GM21381 (cell line): ENCODE results near the gene DCAF8.

ENCODE experiments used
- ATAC-seq: cut with Tn5 transposase; IDR thresholded peaks from one replicate; pipeline ENCODE4 v1.9.1; 2021; ENCODE audit warnings: mild to moderate bottlenecking, moderate library complexity; ENCODE audit not compliant: unreplicated experiment

DCAF8 gene

DNA sequence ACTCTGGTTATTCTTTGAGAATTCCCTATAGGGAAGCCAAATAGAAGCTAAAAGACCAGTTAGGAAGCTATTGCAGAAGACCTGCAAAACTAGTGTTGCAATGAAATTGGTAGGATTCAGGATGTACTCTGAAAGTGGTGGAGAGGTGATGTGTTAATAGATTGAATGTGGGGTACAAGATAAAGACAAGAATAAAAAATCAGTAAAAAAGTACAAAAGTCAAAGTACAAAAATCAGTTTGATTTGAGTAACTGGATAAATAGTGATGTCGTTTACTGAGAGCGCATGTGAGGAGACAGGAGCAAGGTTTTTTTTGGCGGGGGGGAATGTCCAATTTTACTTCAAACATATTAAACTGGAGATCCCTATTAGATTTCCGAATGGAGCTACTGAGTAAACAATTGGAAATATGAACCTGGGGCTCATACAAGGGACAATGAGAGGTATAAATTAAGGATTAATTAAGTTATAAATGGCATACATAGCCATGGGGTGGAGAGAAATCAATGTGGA, 2.5 kb upstream of the DCAF8 start:
- no peak for ATAC-seq

- ATAC-seq: no peak
These were observed 825 bp downstream of the DCAF8 start for GRCh38 chr1:160261556-160261892.

DNA sequence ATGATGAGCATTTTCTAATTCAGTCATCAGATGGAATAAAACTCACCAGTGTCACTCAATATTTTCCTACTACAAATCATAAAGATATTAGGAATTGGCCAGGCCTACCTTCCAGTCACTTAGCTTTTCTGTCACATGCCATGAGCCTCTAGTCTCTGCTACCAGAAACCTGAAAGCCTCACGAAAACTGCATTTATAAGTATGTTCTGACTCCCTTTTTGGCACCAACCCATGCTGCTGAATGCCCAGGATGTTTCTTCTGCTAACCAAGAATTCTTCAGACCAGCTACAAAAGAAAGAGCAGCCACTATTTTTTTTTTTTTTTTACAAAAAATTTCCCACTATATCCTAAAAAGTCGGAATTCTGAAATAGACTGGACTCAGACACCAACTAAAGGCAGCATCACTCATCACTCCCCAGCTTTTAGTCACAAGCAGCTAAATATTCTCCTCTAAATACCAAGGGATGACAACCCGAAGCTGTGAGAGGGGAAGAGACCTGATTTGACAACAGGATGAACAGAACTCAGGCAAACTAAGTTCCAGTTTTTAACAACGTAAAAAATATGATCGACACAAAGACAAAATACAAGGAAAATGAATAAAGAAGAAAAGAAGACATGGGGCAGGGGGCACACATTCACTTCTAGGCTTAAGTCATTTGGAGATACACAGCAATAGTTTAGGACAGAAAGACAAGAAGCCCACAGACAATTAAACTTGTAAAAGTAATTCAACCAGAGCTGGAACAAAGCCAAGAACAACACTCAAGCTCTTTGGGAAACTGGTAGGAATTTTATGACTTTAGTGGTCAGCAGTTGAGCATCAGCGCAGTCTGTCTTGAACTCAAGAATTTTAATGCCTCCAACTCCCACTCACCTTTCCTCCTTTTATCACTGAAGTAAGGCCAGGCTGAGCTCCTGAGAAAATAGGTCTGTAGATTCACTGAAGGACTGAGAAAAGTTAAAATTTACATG, 1.7 kb downstream of the DCAF8 start:
- ATAC-seq: no peak

- no peak for ATAC-seq
These were observed 4.1 kb downstream of the DCAF8 start for GRCh38 chr1:160258177-160258798.

DNA sequence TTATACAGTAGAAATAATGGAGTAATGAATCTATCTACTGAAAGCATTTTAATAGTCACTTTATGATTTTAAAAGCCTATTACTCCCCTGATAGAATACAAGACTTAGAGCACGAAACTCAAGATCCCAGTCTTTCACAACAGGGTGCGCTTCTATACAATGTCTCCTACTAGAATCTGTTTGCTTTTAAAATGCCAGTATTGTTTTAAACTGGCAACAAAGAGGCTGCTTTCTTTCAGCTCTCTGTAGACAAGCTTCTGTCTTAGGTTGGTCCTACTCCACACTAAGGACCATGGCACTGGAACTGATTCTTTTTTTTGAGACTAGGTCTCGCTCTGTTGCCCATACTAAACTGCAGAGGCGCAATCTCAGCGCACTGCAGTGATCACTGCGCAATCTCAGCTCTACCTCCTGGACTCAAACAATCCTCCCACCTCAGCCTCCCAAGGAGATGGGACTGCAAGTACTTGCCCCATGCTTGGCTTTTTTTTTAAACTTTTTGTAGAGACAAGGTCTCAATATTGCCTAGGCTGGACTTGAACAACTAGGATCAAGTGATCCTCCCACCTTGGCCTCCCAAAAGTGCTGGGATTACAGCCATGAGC, 4.8 kb downstream of the DCAF8 start:
- no peak for ATAC-seq

- no peak for ATAC-seq
These were observed 5.8 kb downstream of the DCAF8 start for GRCh38 chr1:160256396-160257046.

- no peak for ATAC-seq
These were observed 6.5 kb downstream of the DCAF8 start for GRCh38 chr1:160255781-160256300.

DNA sequence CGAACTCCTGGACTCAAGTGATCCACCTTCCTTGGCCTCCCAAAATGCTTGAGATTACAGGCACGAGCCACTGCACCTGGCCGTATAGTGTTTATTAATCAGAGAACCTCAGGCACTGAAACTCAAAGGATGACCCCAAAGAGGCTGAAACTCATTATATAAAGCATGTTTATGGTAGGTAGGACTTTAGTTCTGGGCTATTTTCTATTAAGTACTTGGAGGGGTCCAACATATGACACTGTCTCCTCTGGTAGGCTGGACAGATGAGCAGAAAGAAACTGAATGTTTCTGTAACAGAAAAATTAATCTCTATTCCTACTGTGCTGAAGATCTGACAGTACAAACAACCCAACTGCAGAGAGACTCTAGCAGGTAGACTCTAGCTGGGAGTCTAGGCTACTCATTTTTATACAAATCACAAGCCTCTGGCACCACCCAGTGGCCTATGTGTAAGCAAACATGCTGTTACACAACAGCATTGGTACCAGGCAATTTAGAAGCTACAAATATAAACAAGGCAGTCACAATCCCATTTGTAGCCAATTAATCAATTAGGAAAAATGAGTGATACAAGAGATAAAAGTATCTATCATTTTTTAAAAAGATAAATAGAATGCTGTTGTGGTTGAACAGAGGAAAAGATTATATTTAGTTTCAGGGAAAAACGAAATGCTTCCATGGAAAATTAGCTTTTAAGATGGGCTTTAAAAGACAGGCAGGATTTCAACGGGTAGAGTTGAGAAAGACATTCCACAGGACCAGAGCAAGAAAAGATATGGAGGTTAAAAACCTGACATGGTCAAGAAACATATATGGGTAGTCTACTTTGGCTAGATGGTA, 10.4 kb downstream of the DCAF8 start:
- peak; percentile 64 for ATAC-seq

DNA sequence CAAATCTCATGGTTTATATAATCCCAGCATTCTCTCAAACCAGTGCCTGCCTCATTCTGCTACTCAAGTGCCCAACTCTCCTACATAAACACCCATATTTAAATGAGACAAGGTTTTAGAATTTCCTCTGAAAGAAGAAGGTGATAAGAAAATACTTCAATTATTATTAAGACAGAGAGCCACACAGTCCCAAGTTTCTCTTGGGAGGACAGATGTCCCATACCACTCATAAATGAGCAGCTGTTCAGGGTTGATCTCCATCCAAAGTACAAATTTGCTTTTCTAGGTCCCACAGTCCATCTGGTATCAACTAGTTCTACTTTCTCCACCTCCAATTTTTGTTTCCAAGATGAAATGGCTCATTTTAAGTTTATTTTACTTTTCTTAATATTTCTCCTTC, 11.3 kb downstream of the DCAF8 start:
- ATAC-seq: no peak

DNA sequence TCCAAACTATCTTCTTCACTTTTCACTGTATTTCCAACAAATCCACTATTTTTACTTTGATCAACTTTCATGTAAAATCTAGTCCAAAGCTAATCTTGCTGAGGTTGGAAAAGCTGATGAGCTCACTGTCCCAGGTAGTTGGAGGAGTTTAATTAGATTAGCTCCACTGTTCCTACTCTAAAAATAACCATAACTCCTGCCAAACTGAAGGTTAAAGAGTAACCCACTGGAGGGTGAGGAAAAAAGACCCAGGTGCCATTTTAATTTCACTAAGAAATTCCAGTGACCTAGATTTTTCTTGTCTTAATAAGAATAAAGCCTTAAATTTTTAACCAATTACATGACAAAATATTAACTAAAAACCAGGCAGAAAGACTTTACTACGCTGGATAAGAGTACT, 15.3 kb downstream of the DCAF8 start:
- no peak for ATAC-seq

DNA sequence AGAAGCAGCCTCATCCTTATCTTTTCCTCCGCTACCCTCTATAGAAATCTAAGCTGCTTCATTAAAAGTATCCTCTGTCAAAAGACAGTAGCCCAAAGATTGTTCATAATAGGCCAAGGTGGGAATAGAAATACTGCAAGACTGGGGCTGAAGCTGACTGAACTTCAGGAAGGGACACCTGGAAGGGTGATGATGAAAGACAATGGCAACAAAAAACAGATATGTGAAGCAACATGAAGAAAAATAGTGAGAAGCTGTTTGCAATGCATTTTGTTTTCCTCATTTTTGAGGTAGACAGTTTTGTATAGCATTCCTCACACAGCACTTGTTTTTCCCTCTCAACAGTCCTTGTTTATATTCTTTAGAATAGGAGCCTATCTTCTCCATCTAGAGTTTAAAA, 16.9 kb downstream of the DCAF8 start:
- ATAC-seq: no peak

- no peak for ATAC-seq
These were observed 18.1 kb downstream of the DCAF8 start for GRCh38 chr1:160244209-160244608.

DNA sequence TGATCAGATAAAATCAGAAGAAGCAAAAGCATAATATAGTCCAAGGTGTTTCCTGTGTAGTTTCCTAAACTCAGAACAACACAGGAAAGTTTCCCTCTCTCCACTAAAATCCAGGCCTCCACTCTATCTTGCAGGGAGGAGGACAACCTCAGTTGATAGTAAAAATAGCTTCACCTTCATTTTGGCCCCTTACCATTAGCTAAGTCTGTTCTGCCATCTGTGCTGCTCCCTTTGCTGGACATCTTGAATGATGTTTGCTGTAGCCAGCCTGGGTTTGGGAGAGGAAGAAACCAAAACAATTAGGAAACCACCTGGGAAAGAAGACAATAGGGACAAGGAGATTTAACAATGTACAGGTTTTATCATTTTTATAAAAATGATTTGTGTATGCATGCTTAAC, 18.6 kb downstream of the DCAF8 start:
- ATAC-seq: no peak

GRCh38 chr1:160239582-160240299, 22.6 kb downstream of the DCAF8 start:
- no peak for ATAC-seq

DNA sequence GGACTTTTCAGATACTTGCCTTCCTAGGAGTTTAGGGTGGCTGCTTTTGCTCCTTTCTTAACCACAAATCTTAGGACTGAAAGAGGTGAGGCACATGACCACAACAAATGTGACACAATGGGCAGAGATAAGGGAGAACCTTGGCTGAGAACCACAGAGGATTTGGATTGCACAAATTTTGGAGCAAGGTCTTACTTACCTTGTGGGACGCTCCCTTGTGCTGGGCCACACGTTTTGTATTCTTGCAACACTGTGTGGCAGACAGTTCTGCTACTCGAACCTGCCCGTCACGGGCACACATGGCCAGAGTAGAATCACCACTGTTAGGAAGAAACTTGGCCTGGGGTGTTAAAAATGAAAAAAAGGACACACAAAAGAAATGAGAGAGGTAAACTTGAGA, 23.9 kb downstream of the DCAF8 start:
- no peak for ATAC-seq

DNA sequence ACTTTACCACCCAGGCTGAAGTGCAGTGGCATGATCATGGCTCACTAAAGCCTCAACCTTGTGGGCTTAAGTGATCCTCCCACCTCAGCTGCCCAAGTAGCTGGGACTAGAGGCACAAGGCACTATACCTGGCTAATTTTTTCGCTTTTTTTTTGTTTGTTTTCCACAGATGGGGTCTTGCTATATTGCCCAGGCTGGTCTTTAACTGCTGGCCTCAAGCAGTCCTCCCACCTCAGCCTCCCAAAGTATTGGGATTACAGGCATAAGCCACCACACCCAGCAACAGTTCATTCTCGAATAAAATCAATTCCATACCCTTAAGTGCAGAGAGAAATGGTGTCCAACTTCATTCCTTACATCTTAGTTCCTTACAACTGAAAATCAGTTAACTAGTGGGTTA, 24.8 kb downstream of the DCAF8 start:
- no peak for ATAC-seq

GRCh38 chr1:160236806-160237205, 25.5 kb downstream of the DCAF8 start:
- no peak for ATAC-seq

DNA sequence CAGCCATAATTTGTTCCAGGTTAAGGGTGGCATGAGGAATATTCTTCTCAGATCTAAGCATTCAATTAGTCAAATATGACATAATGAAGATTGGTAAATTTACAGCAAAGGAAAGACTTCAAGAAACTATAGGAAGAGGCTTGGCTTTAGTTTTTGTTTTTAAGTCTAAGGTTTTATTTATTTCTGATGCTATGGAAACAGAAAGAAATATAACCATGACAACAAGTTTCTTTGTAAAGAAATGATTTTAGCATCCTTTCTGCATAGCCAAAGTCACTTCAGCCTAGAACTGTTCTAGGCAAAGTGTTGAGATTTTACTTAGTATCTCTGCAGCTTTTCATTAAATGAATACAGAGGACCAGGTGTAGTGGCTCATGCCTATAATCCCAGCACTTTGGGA, 29.4 kb downstream of the DCAF8 start:
- no peak for ATAC-seq

- no peak for ATAC-seq
These were observed 33.9 kb downstream of the DCAF8 start for GRCh38 chr1:160228431-160228830.

GRCh38 chr1:160227561-160227960, 34.8 kb downstream of the DCAF8 start:
- ATAC-seq: no peak
